Measurements from ENCODE around the gene PACS1.

Gene PACS1

DNA sequence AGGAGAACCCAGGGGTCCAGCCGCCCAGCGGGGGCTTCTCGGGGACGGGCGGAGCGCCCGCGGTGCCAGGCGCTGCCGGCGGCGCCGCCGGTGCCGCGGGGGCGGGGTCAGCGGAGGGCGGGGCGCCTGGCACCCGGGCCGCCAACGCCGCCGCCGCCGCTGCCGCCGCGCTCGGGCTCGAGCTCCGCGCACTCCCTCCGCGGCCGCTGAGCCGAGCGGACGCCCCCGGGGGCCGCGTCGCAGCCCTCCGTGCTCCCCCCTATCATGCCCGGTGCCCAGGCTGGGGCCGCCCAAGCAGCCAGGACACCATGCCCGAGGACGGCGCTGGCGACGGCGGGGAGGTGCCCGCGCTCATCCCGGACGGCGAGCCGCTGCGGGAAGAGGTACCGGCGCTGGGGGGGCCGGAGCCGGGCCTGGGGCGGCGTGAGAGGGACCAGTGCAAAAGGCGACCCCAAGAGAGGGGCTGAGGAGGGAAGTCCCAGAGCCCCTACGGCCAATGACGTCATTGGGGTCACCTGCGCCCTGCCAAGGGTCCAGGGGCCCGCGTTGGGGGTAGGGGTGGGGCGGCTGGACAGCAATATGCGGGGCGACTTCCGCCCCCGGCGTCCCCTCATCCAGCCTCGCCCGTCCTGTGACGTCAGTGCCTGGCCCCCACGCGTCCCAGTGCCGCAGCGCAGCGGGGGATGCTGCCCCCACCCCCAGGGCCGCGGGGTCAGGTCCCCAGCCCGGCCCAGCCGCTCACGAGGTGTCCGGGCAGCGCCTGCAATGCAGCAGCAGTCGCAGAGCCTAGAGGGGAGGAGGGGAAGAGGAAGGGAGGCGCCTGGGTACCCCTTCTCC is 221.9 kb downstream of the PACS1 start, which contains the start of gene TMEM151A:
Gene TMEM151A, plus strand, starts transcription at position 189 of the 837 bp plus-strand sequence. Its CDS starts 120 bp downstream, at position 309.
- Histone ChIP-seq H3K36me3 (ENCODE audit: insufficient read depth, low read length) (no peaks in the 10 kb centered on the region), H3K9ac (ENCODE audit: low read depth, low read length, poor library complexity, severe bottlenecking) (no peak within 1 kb of the TSS)
- no peak for TF ChIP-seq EZH2phosphoT487 (IDR thresholded peaks at IDR 0.05; ENCODE audit: borderline replicate concordance)
- TF ChIP-seq, protein P1, sequence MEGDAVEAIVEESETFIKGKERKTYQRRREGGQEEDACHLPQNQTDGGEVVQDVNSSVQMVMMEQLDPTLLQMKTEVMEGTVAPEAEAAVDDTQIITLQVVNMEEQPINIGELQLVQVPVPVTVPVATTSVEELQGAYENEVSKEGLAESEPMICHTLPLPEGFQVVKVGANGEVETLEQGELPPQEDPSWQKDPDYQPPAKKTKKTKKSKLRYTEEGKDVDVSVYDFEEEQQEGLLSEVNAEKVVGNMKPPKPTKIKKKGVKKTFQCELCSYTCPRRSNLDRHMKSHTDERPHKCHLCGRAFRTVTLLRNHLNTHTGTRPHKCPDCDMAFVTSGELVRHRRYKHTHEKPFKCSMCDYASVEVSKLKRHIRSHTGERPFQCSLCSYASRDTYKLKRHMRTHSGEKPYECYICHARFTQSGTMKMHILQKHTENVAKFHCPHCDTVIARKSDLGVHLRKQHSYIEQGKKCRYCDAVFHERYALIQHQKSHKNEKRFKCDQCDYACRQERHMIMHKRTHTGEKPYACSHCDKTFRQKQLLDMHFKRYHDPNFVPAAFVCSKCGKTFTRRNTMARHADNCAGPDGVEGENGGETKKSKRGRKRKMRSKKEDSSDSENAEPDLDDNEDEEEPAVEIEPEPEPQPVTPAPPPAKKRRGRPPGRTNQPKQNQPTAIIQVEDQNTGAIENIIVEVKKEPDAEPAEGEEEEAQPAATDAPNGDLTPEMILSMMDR (conservative IDR thresholded peaks at IDR 0.05; ENCODE audit: low read length): no peak

DNA sequence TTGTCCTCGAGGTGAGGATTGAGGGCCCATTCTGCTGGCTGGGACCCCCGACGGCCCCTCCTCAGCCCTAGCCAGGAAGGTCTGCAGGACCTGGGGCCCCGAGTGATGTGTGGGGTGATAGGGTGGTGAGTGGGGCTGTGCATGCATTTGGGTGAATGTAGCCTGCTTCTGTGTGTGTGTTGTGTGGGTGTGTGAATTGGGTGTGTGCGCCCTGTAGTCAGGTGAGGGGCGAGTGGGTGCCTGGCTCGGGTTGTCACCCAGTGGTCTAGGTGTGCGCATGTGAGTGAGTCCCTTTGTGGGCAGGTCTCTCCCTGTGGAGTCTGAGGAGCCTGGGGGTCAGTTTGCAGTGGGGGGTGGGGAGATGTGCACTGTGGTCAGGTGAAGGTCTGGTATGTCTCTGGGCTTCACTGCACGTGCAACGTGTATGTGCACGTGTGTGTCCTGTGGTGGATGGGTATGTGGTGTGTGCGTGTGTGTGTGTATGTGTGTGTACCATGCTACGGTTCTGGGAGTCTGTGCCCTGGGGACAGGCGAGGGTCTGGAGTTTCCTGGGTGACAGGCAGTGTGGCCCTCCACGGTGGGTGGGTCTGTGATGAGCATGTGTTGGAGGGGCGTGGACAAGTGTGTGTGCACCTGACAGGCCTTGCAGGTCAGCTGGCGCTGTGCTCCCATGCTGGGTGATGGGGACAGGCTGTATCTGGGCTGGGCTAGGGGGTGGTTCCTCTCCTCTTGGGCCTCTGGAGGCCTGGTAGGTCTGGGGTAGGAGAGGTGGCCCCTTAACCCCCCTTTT is 222.7 kb downstream of the PACS1 start:
- H3K4me3 ChIP-seq (ENCODE audit: low read length, poor library complexity, severe bottlenecking): no peak overlapping the region
- no peak overlapping the region for H3K4me2 ChIP-seq (ENCODE audit: low read depth, low read length, poor library complexity, severe bottlenecking)

More for the DNA sequence above, 221.9 kb downstream of the PACS1 start, which contains the start of gene TMEM151A:
- H3K27me3 ChIP-seq (ENCODE audit: insufficient read depth, low read length, poor library complexity, severe bottlenecking): no peaks in the 10 kb centered on the region
- H3F3A ChIP-seq (ENCODE audit: low read depth): no peaks in the 10 kb centered on the region
- H3K4me2 ChIP-seq (ENCODE audit: low read depth, low read length, poor library complexity, severe bottlenecking): no peak within 1 kb of the TSS
- no peak within 1 kb of the TSS for H3K4me3 ChIP-seq (ENCODE audit: low read length, poor library complexity, severe bottlenecking)
- H3K9me3 ChIP-seq (ENCODE audit: insufficient read depth, low read depth, low read length): no peaks in the 10 kb centered on the region
- H3K4me1 ChIP-seq (ENCODE audit: insufficient read depth, low read length, poor library complexity, severe bottlenecking): peaks cover 22% of the 10 kb centered on the region
- H2AFZ ChIP-seq (ENCODE audit: low read length): no peak within 1 kb of the TSS
- peaks cover 14% of the 10 kb centered on the region for H3K79me2 ChIP-seq (ENCODE audit: insufficient read depth, low read length)
- no peaks in the 10 kb centered on the region for H4K20me1 ChIP-seq (ENCODE audit: insufficient read depth, low read length, poor library complexity, severe bottlenecking)
- no peaks in the 10 kb centered on the region for H3K9me2 ChIP-seq (replicated peaks; ENCODE audit: low read depth, low read length)

DNA sequence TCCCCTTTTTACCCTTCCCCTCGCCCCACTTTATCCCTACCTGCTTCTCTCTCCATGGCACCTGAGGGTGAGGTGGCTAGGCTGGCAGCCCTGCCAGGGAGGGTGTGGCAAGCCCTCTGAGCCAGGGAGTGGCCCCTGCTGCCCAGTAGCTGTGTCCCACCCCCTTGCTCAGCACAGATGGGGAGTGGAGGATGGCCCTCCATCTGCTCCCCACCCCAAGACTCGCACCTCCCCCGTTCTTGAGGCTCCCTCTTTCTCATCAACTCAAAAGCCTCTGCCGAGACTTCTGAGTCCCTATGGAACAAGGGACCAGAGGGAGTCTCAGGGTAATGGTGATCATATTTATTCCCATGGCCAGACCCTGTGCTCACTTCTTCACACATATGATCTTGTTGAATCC is 223.3 kb downstream of the PACS1 start:
- Histone ChIP-seq H4K20me1 (ENCODE audit: insufficient read depth, low read length, poor library complexity, severe bottlenecking) (no peaks in the 10 kb centered on the region), H3K36me3 (ENCODE audit: insufficient read depth, low read length) (no peaks in the 10 kb centered on the region), H3K9me3 (ENCODE audit: insufficient read depth, low read depth, low read length) (no peaks in the 10 kb centered on the region), H3F3A (ENCODE audit: low read depth) (no peaks in the 10 kb centered on the region), H3K4me2 (ENCODE audit: low read depth, low read length, poor library complexity, severe bottlenecking) (no peak overlapping the region), H3K4me3 (ENCODE audit: low read length, poor library complexity, severe bottlenecking) (no peak overlapping the region), H3K9ac (ENCODE audit: low read depth, low read length, poor library complexity, severe bottlenecking) (no peak overlapping the region), H3K79me2 (ENCODE audit: insufficient read depth, low read length) (peaks cover 3% of the 10 kb centered on the region), H3K9me2 (replicated peaks; ENCODE audit: low read depth, low read length) (no peaks in the 10 kb centered on the region), H3K4me1 (ENCODE audit: insufficient read depth, low read length, poor library complexity, severe bottlenecking) (peaks cover 12% of the 10 kb centered on the region), H3K27me3 (ENCODE audit: insufficient read depth, low read length, poor library complexity, severe bottlenecking) (no peaks in the 10 kb centered on the region), H2AFZ (ENCODE audit: low read length) (no peak overlapping the region)
- no peak for TF ChIP-seq EZH2phosphoT487 (IDR thresholded peaks at IDR 0.05; ENCODE audit: borderline replicate concordance)
- TF ChIP-seq, protein P1 (conservative IDR thresholded peaks at IDR 0.05; ENCODE audit: low read length): no peak

More for the DNA sequence above, 222.7 kb downstream of the PACS1 start:
- Histone ChIP-seq H3K9ac (ENCODE audit: low read depth, low read length, poor library complexity, severe bottlenecking) (no peak overlapping the region), H2AFZ (ENCODE audit: low read length) (no peak overlapping the region), H3F3A (ENCODE audit: low read depth) (no peaks in the 10 kb centered on the region), H3K27me3 (ENCODE audit: insufficient read depth, low read length, poor library complexity, severe bottlenecking) (no peaks in the 10 kb centered on the region), H4K20me1 (ENCODE audit: insufficient read depth, low read length, poor library complexity, severe bottlenecking) (no peaks in the 10 kb centered on the region), H3K9me3 (ENCODE audit: insufficient read depth, low read depth, low read length) (no peaks in the 10 kb centered on the region), H3K9me2 (replicated peaks; ENCODE audit: low read depth, low read length) (no peaks in the 10 kb centered on the region), H3K36me3 (ENCODE audit: insufficient read depth, low read length) (no peaks in the 10 kb centered on the region), H3K79me2 (ENCODE audit: insufficient read depth, low read length) (peaks cover 9% of the 10 kb centered on the region), H3K4me1 (ENCODE audit: insufficient read depth, low read length, poor library complexity, severe bottlenecking) (peaks cover 19% of the 10 kb centered on the region)
- TF ChIP-seq, protein P1 (conservative IDR thresholded peaks at IDR 0.05; ENCODE audit: low read length): no peak
- TF ChIP-seq EZH2phosphoT487 (IDR thresholded peaks at IDR 0.05; ENCODE audit: borderline replicate concordance): no peak
